GM10847 (cell line): Measurements from ENCODE around the gene ZNF512.

Source experiments
- POLR2A ChIP-seq: IDR thresholded peaks from 2 replicates; pipeline ENCODE4 v1.6.1; 2011; ENCODE audit not compliant: insufficient read length; ENCODE audit errors: extremely low read depth

The ZNF512 gene

DNA sequence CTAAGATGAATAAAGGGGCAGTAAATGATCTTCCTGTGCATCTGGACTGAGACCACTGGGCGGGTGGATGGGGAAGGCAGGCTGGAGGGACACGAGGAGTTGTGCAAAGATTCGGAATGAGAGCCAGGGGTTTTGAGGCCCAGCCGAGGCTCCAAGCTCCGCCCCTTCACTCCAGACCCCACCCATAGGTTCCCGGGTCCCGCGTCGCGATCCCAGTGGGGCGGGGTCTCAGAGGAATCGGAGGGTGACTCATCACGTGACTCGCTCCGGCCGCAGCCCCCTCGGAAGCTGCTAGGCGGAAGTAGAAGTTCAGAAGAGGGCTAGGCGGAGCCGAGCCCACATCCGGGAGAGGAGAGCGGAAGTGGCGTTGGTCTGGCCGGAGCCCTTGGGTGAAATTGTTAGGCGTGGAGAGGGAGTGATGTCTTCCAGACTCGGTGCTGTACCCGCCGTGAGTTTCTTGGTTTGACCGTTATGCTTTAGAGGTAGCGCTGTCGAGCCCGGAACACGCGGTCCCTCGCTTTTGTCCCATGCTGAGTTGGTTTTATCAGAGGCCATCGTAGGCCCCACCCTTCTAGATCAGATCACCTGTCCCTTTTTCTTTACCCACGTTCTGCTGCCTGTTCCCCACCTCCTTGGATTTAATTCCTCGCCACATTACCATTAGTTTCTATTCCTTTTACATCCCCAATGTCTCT lies at the start of gene ZNF512:
TSS of gene ZNF512 (plus strand) at position 348 of the 695 bp plus-strand sequence. CDS start at position 419, 71 bp downstream.
- TF ChIP-seq POLR2A = peak; percentile 67

DNA sequence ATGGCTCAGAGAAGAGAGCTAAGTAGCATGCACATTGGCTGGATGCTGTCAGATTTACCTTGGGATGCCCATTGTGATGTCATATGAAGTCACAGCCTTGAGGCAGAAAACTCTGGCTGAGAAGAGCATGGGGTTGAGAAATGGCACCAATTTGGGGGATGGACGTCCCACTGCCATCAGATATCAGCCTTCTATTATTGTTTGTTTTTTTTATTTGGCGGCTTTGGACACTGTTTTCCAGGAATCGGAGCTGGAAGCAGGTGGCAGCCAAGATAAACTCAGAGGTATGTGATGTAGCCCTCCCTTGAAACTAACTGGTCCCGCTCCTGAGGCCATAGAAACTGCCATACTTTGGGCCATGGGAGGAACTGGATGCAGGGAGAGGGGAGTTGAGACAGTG lies 45.6 kb upstream of the ZNF512 start:
- no peak for TF ChIP-seq POLR2A

- TF ChIP-seq POLR2A = no peak
These were observed 38.6 kb upstream of the ZNF512 start for GRCh38 chr2:27544143-27544821.

DNA sequence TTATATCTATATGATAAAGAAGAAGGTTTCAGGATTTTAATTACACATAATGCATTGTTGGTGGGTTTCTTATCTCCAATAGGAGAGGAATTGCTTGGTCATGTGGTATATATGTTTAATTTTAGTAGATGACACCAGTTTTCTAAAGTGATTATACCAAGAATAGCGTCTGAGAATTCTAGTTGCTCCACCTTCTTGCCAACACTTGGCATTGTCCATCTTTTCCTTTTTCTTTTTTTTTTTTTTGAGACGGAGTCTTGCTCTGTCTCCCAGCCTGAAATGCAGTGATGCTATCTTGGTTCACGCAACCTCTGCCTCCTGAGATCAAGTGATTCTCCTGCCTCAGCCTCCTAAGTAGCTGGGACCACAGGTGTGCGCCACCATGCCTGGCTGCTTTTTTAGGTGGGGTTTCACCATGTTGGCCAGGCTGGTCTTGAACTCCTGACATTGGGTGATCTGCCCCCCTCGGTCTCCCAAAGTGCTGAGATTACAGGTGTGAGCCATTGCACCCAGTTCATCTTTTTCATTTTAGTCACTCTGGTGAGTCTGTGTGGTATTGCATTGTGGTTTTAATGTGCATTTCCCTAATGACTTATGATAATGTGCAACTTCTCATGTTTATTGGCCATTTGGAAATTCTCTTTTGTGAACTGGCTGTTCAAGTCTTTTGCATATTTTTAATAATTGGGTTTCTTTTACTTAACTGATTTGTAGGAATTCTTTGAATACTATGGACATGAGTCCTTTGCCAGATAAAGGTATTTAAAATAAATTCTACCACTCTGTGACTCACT lies 37.3 kb upstream of the ZNF512 start:
- TF ChIP-seq POLR2A = no peak

DNA sequence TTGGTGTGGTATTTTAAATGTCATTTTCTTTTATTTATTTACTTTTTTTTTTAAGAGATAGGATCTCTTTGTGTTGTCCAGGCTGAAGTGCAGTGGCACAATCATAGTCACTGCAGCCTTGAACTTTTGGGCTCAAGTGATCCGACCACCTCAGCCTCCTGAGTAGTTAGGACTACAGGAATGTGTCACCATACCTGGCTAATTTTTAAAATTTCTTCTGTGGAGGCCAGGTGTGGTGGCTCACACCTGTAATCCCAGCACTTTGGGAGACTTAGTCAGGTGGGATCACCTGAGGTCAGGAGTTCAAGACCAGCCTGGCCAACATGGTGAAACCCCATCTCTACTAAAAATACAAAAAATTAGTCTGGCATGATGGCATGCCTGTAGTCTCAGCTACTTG lies 33.5 kb upstream of the ZNF512 start:
- TF ChIP-seq POLR2A = no peak

GRCh38 chr2:27551514-27551913 lies 31.3 kb upstream of the ZNF512 start:
- no peak for TF ChIP-seq POLR2A

DNA sequence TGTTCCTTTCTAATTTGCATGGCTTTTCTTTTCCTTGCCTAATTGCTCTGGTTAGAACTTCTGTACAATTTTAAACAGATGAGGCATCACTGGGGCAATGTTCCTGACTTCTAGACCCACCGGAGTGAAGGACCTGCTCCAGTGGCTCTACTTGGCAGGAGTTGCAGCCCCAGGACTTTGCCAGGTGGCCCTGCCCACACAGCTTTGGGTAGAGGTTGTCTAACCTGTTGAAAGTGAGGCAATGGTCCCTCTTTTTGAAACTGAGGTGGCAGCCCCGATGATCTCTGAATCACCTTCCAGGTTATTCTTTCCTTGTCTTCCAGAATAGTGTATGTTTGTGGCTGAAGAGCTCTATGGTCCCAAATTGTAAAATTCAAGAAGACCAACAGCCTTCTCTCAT lies 29.9 kb upstream of the ZNF512 start:
- no peak for TF ChIP-seq POLR2A

GRCh38 chr2:27559228-27559627 lies 23.6 kb upstream of the ZNF512 start:
- no peak for TF ChIP-seq POLR2A

DNA sequence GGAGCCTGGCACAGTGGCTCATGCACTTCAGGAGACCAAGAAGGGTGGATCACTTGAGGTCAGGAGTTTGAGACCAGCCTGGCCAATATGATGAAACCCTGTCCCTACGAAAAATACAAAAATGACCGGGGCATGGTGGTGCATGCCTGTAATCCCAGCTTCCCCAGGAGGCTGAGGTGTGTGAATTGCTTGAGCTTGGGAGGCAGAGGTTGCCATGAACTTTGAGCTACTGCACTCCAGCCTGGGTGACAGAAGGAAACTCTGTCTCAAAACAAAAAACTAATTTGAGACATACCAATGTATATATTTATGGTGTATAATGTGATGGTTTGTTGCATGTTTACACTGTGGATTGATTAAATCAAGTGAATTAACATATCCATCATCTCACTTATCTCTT lies 21.8 kb upstream of the ZNF512 start:
- no peak for TF ChIP-seq POLR2A

DNA sequence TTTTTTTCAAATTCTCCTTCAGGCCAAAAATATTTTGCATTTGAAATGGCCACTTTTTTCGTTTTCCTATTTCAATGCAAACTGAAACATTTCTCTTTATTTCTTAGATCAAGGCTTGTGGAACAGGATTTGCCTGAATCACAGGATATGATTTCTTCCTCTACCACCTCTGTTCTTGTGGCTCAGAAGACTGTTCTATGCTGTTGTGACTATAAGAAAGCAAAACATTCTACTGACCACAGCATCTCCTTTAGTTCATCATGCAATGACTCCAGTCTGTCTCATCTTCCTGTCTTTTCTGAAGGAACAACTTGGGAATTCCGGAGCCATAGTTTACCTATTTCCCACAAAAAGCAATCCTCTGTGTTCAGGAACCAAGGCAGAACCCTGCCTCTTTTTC lies 16.2 kb upstream of the ZNF512 start:
- no peak for TF ChIP-seq POLR2A

- TF ChIP-seq POLR2A = no peak
These were observed 13.4 kb upstream of the ZNF512 start for GRCh38 chr2:27569398-27569797.

DNA sequence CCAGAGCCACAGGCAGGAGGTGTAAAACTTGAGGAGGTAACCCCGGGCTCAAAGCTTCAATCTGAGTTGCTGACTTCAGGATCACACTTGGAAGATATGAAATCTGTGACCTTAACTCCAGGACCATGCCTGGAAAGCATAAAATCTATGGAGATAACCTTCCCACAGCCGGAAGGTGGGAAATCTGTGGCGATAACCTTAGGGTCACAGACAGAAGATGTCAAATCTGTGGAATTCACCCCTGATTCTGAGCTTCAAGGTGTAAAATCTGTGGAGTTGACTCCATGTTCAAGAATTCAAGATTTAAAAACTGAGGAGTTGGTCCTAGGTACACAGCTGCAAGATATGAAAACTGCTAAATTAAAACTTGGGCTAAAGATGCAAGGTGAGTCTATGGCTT lies 11.6 kb upstream of the ZNF512 start:
- TF ChIP-seq POLR2A = no peak

DNA sequence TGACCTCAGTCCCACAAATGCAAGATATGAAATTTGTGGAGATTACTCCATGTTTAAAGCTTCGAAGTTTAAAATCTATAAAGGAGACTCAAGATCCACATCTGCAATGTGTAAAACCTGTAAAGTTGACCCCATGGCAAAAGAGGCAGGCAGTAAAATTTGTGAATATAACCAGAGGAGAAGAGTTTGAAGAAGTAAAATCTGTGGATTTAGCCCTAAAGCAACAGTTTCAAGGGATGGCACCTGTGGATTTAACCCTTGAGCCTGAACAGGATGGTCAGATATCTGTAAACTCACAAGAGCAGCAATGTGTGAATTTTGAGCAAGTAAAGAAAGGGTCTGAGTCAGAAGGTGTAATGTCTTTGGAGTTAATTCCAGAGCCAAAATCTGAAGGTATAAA lies 11.2 kb upstream of the ZNF512 start:
- TF ChIP-seq POLR2A = no peak

DNA sequence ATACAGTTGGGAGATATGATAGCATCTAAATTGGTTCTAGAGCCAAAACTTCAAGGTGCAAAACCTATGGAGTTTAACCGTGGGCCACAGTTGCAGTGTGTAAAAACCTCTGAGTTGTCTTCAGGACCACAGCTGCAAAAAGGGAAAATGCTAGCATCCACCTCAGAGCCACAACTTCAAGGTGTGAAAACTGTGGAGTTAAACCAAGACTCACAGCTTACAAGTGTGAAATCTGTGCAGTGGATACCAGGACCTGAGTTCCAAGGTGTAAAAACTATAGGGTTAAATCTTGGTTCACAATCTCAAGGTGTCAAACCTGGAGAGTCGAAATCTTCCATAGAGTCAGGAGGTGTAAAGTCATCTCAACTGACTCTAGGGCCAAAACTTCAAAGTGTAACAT lies 10.4 kb upstream of the ZNF512 start:
- TF ChIP-seq POLR2A = no peak

DNA sequence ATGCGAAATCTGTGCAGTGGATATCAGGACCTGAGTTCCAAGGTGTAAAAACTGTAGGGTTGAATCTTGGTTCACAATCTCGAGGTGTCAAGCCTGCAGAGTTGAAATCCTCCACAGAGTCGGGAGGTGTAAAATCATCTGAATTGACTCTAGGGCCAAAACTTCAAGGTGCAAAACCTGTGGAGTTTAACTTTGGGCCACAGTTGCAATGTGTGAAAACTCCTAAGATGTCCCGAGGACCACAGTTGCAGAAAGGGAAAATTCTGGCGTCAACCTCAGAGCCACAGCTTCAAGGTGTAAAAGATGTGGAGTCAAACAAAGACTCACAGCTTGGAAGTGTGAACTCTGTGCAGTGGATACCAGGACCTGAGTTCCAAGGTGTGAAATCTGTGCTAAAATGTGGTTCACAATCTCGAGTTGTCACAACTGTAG lies 9.8 kb upstream of the ZNF512 start:
- no peak for TF ChIP-seq POLR2A

DNA sequence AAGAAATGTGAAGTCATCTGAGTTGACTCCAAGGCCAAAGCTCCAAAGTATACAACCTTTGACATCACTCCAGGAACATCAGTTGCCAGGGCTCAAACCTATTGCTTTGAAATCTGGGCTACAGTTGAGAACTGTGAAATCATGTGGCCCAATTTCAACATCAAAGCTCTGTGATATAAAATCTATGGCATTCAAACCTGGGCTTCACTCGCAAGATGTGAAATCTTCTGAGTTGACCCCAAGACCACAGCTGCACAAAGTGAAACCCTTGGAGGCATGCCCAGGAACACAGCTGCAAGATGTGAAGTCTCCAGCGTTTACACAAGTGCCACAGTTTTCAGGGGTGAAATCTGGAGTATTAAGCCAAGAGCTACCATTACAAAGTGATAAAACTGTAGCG lies 9.4 kb upstream of the ZNF512 start:
- no peak for TF ChIP-seq POLR2A

DNA sequence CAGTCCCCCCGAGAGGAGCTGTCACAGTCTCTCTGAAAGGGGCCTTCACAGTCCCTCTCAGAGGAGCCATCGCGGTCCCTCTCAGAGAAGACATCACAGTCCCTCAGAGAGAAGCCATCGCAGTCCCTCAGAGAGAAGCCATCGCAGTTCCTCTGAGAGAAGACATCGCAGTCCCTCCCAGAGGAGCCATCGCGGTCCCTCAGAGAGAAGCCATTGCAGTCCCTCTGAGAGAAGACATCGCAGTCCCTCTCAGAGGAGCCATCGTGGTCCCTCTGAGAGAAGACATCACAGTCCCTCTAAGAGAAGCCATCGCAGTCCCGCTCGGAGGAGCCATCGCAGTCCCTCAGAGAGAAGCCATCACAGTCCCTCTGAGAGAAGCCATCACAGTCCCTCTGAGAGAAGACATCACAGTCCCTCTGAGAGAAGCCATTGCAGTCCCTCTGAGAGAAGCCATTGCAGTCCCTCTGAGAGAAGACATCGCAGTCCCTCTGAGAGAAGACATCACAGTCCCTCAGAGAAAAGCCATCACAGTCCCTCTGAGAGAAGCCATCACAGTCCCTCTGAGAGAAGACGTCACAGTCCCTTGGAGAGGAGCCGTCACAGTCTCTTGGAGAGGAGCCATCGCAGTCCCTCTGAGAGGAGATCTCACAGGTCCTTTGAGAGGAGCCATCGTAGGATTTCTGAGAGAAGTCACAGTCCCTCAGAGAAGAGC lies 1.3 kb upstream of the ZNF512 start:
- no peak for TF ChIP-seq POLR2A
